GM12874 (cell line): ENCODE measurements around the gene DOCK3.

ENCODE experiments used
- CTCF ChIP-seq: IDR thresholded peaks from 2 replicates; pipeline ENCODE4 v1.5.1; 2011; ENCODE audit warnings: low read depth, mild to moderate bottlenecking, control low read depth, low read length, moderate library complexity; ENCODE audit not compliant: insufficient read depth

Gene DOCK3

DNA sequence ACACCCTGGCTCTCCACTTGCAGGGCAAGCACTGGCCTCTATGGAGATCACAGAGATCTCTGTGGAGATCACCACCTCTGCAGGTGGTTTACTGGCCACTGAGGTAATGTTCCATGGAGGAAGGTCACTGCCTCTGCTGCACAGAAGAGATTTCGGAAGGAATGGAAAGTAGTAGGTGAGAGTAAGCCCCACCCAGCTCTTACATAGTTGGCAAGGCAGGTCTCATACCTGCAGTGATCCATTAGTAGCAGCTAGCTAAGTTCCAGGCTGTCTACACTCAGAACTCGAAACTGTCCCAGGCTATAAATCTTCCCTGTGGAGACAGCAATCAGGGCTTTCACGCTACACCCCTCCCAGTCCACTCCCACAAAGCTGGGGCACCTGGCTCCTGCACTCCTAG is 516.1 kb downstream of the DOCK3 start:
- no peak for TF ChIP-seq CTCF

DNA sequence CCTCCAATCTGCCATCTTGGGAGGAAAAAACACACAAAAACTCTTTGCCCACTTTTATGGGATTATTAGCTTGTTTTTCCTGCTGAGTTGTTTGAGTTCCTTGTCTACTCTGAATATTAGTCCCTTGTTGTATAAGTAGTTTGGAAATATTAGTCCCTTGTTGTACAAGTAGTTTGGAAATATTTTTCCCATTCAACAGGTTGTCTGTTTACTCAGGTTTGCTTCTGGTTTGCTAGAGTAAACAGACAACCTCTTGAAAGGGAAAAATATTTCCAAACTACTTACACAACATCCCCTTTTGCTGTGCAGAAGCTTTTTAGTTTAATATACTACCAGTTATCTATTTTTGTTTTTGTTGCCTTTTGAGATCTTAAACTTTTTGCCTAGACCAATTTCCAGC is 517.0 kb downstream of the DOCK3 start:
- TF ChIP-seq CTCF, result no peak

DNA sequence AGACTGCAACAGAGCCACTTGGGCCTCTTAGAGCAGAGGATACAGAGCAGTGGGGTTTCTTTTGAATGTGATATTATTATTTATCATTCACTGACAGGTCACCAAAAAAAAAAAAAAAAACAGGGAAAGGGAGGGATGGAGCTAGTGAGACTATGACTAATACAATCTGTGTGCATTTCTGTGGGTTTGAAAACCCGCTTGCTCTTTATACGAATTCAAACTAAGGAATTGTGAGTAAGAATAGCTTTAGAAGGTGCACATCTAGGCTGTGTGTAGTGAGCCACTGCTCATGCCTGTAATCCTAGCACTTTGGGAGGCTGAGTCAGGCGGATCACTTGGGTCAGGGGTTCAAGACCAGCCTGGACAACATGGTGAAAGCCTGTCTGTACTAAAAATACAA is 523.8 kb downstream of the DOCK3 start:
- TF ChIP-seq CTCF, result no peak

DNA sequence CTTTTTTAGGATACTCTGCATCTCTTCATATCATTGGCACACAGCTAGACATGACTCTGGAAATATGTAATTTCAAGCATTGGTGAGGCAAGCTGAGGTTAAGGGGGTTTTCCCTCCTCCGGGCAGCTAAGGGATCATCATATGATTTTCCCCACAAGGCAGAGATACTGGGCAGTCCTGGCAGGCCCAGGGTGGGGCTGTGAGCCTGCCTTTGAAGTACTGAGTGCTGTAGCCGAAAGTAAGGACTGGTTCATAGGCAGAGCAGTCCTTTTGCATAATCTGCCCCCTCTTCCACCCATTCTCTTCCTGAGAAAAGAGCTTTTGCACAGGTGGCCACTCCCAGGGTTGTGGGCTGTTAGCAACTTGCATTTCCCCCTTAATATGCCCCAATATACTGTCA is 541.6 kb downstream of the DOCK3 start:
- TF ChIP-seq CTCF, result no peak

DNA sequence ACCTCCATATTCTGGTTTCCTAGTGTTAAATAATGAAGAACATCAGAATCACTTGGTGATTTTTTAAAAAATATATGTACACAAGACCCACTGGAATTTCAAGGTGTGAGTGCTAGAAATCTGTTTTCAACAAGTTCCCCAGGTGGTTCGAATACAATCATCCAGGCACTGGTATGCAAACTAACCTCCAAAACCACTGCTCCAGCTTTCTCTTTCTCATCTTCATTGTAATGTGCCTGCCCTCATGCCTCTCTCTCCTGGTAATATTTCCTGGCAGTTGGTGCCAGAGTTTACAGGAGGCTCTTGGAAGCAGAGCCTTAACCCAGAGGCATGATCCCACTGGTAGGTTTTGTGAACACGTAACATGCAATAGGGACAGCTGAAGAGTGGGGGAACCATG is 547.2 kb downstream of the DOCK3 start:
- no peak for TF ChIP-seq CTCF

- TF ChIP-seq CTCF, result no peak
Measured at GRCh38 chr3:51224283-51224682, 549.6 kb downstream of the DOCK3 start.

- no peak for TF ChIP-seq CTCF
Measured at GRCh38 chr3:51224843-51225242, 550.1 kb downstream of the DOCK3 start.

DNA sequence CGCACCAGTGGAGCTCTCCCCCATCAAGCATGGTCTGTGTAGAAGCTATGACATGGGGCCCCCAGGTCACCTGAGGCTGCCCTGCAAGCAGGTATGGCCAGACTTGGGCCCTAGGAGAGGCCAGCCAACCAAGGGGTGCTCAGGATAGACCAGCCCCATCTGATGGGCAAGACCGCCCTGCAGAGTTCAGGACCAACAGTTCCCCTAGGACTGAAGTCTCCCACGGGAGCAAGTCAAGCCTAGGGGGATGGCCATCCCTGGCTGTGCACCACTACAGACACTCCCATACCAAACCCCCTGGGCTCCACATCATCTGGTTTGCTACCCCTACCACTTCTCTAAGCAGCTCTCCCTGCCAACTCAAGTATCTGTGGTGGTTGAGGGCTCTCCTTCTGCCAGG is 568.2 kb downstream of the DOCK3 start:
- TF ChIP-seq CTCF, result no peak
